Retinal pigment epithelial cell (primary cell): Measurements from ENCODE around the gene BAIAP2.

Experiments used
- DNase-seq: peaks from one replicate; pipeline ENCODE4 v3.0.0-alpha.2; 2010; ENCODE audit warnings: low read depth
- H3K4me3 ChIP-seq: 2 replicates; pipeline ENCODE4 v1.5.1; 2011; ENCODE audit warnings: mild to moderate bottlenecking, low read length, control low read depth, moderate library complexity
- CTCF ChIP-seq: conservative IDR thresholded peaks from 2 replicates; pipeline ENCODE4 v1.5.1; 2011; ENCODE audit warnings: low read depth, low read length, control low read depth, inconsistent platforms

BAIAP2 gene

DNA sequence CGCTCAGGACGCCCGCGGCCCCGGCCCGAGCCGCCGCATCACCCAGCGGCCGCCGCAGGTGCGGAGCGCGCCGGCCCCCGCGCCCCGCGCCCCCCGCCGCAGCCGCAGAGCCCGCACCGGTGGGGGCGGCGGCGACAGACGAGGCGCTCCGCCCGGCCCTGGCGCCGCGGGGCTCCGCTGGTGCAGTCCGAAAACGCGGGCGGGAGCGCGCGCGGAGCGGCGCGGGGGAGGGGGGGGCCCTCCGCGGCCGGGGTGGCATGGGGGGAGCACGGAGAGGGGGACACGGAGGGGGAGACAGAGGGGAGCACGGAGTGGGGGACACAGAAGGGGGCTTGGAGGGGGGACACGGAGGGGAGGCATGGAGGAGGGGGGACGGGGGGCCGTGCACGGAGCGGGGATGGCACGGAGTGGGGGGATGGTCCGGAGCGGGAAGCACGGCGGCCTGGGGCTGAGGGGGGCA is 131.1 kb downstream of the BAIAP2 start, which contains the start of gene AATK:
TSS of gene AATK (minus strand) at position 189 of the 460 bp plus-strand sequence. CDS start 229 bp downstream, outside the sequence.
- no peak for TF ChIP-seq CTCF
- DNase-seq: no peak
- H3K4me3 ChIP-seq: peak within 1 kb of the TSS; percentile 41
